SK-N-SH treated with all-trans-retinoic acid at 6 μM for 48 hours (cell line): ENCODE measurements around the gene SMOC1.

Experiments
- ARNTL ChIP-seq: fragments of 450-650 bp; formaldehyde crosslinking; IDR thresholded peaks from 2 replicates; pipeline ENCODE4 v1.5.0; 2020; ENCODE audit warnings: low read depth, mild to moderate bottlenecking, moderate library complexity, borderline replicate concordance
- BACH2 ChIP-seq: fragments of 250-450 bp; sonication (Bioruptor Pico); IDR thresholded peaks from 2 replicates; pipeline ENCODE4 v1.9.0; 2021; ENCODE audit warnings: mild to moderate bottlenecking, borderline replicate concordance
- CREB5 ChIP-seq: fragments of 250-450 bp; sonication (Bioruptor Pico); IDR thresholded peaks from 2 replicates; pipeline ENCODE4 v1.5.1; 2020; ENCODE audit warnings: low read depth, mild to moderate bottlenecking, moderate library complexity
- CSRNP3 ChIP-seq: fragments of 250-450 bp; sonication (Bioruptor Pico); IDR thresholded peaks from 2 replicates; pipeline ENCODE4 v1.5.1; 2021; ENCODE audit warnings: mild to moderate bottlenecking, moderate library complexity
- ESRRG ChIP-seq: fragments of 250-450 bp; sonication (Bioruptor Pico); IDR thresholded peaks from 2 replicates; pipeline ENCODE4 v1.6.1; 2021; ENCODE audit warnings: mild to moderate bottlenecking
- OSR1 ChIP-seq: fragments of 250-450 bp; sonication (Bioruptor Pico); IDR thresholded peaks from 2 replicates; pipeline ENCODE4 v1.8.0; 2022; ENCODE audit warnings: moderate library complexity, mild to moderate bottlenecking, inconsistent platforms
- PATZ1 ChIP-seq: fragments of 250-450 bp; sonication (Bioruptor Pico); IDR thresholded peaks from 2 replicates; pipeline ENCODE4 v1.8.0; 2020; ENCODE audit warnings: mild to moderate bottlenecking, moderate library complexity, borderline replicate concordance
- PPARA ChIP-seq: fragments of 250-450 bp; sonication (Bioruptor Pico); IDR thresholded peaks from 2 replicates; pipeline ENCODE4 v1.5.0; 2020; ENCODE audit warnings: mild to moderate bottlenecking, borderline replicate concordance
- TCF4 ChIP-seq: fragments of 250-450 bp; sonication (Bioruptor Pico); IDR thresholded peaks from 2 replicates; pipeline ENCODE4 v1.8.0; 2021; ENCODE audit warnings: mild to moderate bottlenecking, moderate library complexity, borderline replicate concordance
- TOX ChIP-seq: fragments of 250-450 bp; sonication (Bioruptor Pico); IDR thresholded peaks from 2 replicates; pipeline ENCODE4 v1.8.0; 2021; ENCODE audit warnings: mild to moderate bottlenecking, moderate library complexity, borderline replicate concordance
- TSHZ2 ChIP-seq: fragments of 250-450 bp; sonication (Bioruptor Pico); IDR thresholded peaks from 2 replicates; pipeline ENCODE4 v1.5.0; 2020; ENCODE audit warnings: mild to moderate bottlenecking, moderate library complexity
- ZC3H10 ChIP-seq: fragments of 250-450 bp; sonication (Bioruptor Pico); IDR thresholded peaks from 2 replicates; pipeline ENCODE4 v1.5.1; 2021; ENCODE audit warnings: mild to moderate bottlenecking, moderate library complexity
- ZFP3 ChIP-seq: fragments of 250-450 bp; sonication (Bioruptor Pico); IDR thresholded peaks from 2 replicates; pipeline ENCODE4 v1.5.0; 2020; ENCODE audit warnings: mild to moderate bottlenecking, moderate library complexity
- ZFP30 ChIP-seq: fragments of 450-650 bp; formaldehyde crosslinking; IDR thresholded peaks from 2 replicates; pipeline ENCODE4 v1.5.0; 2022; ENCODE audit warnings: mild to moderate bottlenecking, moderate library complexity

GRCh38 chr14:70069186-70069585 lies 190.0 kb downstream of the SMOC1 start:
- no peak for TF ChIP-seq ZFP30 (CRISPR knock-in tag)
- TF ChIP-seq PPARA (CRISPR knock-in tag), result no peak
- no peak for TF ChIP-seq ARNTL (CRISPR knock-in tag)
- no peak for TF ChIP-seq PATZ1
- no peak for TF ChIP-seq TCF4 (CRISPR knock-in tag)
- no peak for TF ChIP-seq TOX (CRISPR knock-in tag)
- TF ChIP-seq ZFP3 (CRISPR knock-in tag), result no peak
- TF ChIP-seq CREB5 (CRISPR knock-in tag), result no peak
- TF ChIP-seq ESRRG (CRISPR knock-in tag), result no peak
- no peak for TF ChIP-seq CSRNP3
- no peak for TF ChIP-seq ZC3H10 (CRISPR knock-in tag)
- no peak for TF ChIP-seq OSR1 (CRISPR knock-in tag)
- TF ChIP-seq BACH2, result no peak
- no peak for TF ChIP-seq TSHZ2 (CRISPR knock-in tag)
